Measurements from ENCODE around the gene FOXJ1. TPM values are rescaled to one million over a fixed set of nuclear protein-coding genes. Genes with fewer than 3 reads are reported as not detected.

Gene FOXJ1
- total RNA-seq, 4 donors from 2014 or later = 1.1 to 6.5 (median 5.7) TPM

DNA sequence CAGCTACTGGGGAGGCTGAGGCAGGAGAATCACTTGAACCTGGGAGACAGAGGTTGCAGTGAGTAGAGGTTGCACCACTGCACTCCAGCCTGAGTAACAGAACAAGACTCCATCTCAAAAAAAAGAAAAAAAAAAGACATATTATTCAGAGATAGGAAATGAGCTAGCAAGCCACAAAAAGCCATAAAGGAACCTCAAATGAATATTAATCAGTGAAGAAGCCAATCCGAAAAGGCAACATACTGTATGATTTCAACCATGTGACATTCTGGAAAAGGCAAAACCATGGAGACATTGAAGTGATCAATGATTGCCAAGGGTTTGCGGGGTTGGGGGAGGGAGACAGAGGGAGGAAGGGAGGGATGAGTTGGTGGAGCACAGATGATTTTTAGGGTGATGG lies 29.1 kb downstream of the FOXJ1 start:
- Histone ChIP-seq H3K27me3 (no peaks in the 10 kb centered on the region), H3K4me3 (replicated peaks in 1 of 3) (no peak overlapping the region), H3K9me3 (no peaks in the 10 kb centered on the region), H3K4me1 (no peaks in the 10 kb centered on the region), H3K27ac (no peak overlapping the region), H3K36me3 (no peaks in the 10 kb centered on the region)
- intact Hi-C loops (cut with DNase I) = no loop called here
- WGBS, 2 donors = 88 to 95% methylated on average over 2 of the region's 2 CpGs
- no peak for DNase-seq
- TF ChIP-seq, protein P1, sequence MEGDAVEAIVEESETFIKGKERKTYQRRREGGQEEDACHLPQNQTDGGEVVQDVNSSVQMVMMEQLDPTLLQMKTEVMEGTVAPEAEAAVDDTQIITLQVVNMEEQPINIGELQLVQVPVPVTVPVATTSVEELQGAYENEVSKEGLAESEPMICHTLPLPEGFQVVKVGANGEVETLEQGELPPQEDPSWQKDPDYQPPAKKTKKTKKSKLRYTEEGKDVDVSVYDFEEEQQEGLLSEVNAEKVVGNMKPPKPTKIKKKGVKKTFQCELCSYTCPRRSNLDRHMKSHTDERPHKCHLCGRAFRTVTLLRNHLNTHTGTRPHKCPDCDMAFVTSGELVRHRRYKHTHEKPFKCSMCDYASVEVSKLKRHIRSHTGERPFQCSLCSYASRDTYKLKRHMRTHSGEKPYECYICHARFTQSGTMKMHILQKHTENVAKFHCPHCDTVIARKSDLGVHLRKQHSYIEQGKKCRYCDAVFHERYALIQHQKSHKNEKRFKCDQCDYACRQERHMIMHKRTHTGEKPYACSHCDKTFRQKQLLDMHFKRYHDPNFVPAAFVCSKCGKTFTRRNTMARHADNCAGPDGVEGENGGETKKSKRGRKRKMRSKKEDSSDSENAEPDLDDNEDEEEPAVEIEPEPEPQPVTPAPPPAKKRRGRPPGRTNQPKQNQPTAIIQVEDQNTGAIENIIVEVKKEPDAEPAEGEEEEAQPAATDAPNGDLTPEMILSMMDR (IDR thresholded peaks at IDR 0.05) = no peak
- no peak for TF ChIP-seq POLR2A (IDR thresholded peaks at IDR 0.05)

DNA sequence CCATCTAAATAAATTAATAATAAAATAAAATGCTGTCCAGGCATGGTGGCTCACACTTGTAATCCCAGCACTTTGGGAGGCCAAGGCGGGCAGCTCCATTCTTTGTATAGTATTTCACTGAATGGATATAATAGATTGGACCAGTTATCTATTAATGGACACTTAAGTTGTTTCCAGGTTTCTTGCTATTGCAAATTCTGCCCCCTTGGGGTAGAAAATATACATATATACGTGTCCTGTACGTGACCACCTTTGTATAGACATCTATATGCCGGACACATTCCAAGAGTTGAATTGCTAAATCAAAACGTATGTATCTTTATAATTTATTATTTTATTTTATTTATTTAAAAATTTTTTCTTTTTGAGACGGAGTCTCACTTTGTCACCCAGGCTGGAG lies 33.5 kb downstream of the FOXJ1 start:
- Histone ChIP-seq H3K27ac (no peak overlapping the region), H3K36me3 (no peaks in the 10 kb centered on the region), H3K4me1 (peaks cover 10 to 11% of the 10 kb centered on the region in 2 donors), H3K4me3 (replicated peaks in 1 of 3) (no peak overlapping the region), H3K27me3 (no peaks in the 10 kb centered on the region), H3K9me3 (no peaks in the 10 kb centered on the region)
- WGBS, 2 donors = 89% methylated on average over 6 of the region's 6 CpGs
- TF ChIP-seq POLR2A (IDR thresholded peaks at IDR 0.05) = no peak
- TF ChIP-seq, protein P1 (IDR thresholded peaks at IDR 0.05) = no peak
- intact Hi-C loops (cut with DNase I) = no loop called here
- no peak for DNase-seq

DNA sequence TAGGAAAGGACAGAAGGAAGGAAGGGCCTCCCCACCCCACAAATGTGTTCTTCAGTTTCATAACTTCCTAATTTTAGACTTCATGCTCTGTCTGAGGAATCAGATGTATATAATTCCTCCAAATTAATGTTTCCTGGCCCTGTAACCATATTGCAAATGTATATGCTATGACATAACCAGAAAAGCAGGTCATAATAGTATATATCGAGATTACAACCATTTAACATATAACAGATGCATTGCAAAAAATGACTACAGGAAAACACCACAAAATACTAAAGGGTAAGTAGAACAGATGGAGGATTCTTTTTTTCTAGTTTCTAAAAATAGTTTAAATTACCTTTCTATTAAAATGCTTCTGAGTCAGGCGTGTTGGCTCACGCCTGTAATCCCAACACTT lies 34.3 kb downstream of the FOXJ1 start:
- no peak for TF ChIP-seq POLR2A (IDR thresholded peaks at IDR 0.05)
- TF ChIP-seq, protein P1 (IDR thresholded peaks at IDR 0.05) = no peak
- no peak overlapping the region for H3K27ac ChIP-seq
- intact Hi-C loops (cut with DNase I) = no loop called here
- no peak overlapping the region for H3K4me3 ChIP-seq (replicated peaks in 1 of 3)
- peaks cover 10 to 13% of the 10 kb centered on the region in 2 donors for H3K4me1 ChIP-seq
- no peaks in the 10 kb centered on the region for H3K27me3 ChIP-seq
- no peak for DNase-seq
- 87 to 91% methylated on average over 3 of the region's 3 CpGs for WGBS, 2 donors
- H3K9me3 ChIP-seq = no peaks in the 10 kb centered on the region
- no peaks in the 10 kb centered on the region for H3K36me3 ChIP-seq

DNA sequence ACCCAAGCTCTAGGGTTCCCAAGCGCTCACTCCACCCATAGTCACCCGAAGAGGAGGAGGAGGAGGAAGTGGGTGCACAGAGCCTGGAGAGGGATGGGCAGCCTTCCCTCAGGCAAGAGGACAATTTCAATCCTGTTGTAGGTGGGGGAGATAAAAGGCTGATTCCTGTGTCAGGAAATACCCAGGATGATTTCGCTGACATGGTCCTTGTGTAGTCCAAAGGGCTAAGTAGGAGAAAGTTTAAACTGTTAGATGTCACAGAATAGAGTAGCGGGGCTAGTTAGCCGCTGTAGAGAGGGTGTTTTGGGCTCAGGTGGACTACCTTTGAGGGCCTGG lies 36.2 kb downstream of the FOXJ1 start:
- no peak overlapping the region for H3K27ac ChIP-seq
- no peak for DNase-seq
- H3K27me3 ChIP-seq = no peaks in the 10 kb centered on the region
- no peaks in the 10 kb centered on the region for H3K9me3 ChIP-seq
- H3K4me1 ChIP-seq = peaks cover 10 to 13% of the 10 kb centered on the region in 2 donors
- TF ChIP-seq, protein P1 (IDR thresholded peaks at IDR 0.05) = no peak
- no peak for TF ChIP-seq POLR2A (IDR thresholded peaks at IDR 0.05)
- H3K4me3 ChIP-seq (replicated peaks in 1 of 3) = no peak overlapping the region
- intact Hi-C loops (cut with DNase I) = no loop called here
- peaks cover 15 to 17% of the 10 kb centered on the region in 2 donors for H3K36me3 ChIP-seq
- 70 to 75% methylated on average over 5 of the region's 5 CpGs for WGBS, 2 donors

DNA sequence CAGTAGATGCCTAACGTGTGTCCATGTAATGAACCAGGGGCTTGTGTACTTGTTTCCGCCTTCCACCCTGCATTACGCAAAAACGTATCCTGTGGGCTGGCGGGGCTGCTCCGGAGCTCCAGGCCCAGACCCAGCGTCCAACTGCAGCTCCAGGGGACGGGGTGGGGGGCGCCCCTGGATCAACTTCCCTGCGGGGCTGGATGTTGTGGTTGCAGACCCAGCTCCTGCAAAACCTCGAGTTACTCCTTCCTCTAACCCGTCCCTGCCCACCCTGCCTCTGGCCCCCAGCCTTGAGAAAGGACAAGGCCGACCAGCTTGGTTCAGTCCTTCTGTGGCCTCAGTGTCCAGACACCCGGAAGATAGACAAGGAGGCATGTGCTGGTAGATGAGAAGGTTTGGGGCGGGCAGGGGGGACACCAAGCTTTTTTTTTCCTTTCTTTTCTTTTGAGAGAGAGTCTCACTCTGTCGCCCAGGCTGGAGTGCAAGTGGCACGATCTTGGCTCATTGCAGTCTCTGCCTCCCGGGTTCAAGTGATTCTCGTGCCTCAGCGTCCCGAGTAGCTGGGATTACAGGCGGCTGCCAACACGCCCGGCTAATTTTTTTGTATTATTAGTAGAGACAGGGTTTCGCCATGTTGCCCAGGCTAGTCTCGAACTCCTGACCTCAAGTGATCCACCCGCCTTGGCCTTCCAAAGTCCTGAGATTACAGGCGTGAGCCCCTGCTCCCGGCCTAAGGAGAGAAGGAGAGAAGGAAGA lies 36.7 kb downstream of the FOXJ1 start:
- 90 to 93% methylated on average over 20 to 26 of the region's 29 CpGs for WGBS, 2 donors
- intact Hi-C loops (cut with DNase I) = no loop called here
- Histone ChIP-seq H3K4me1 (peaks cover 10 to 13% of the 10 kb centered on the region in 2 donors), H3K27ac (peak overlapping the region; percentile 14 to 66 (median 62)), H3K27me3 (no peaks in the 10 kb centered on the region), H3K4me3 (replicated peaks in 1 of 3) (peak overlapping the region; percentile 51 to 75 (median 66)), H3K36me3 (peaks cover 20% of the 10 kb centered on the region in 2 donors), H3K9me3 (no peaks in the 10 kb centered on the region)
- no peak for TF ChIP-seq POLR2A (IDR thresholded peaks at IDR 0.05)
- TF ChIP-seq, protein P1 (IDR thresholded peaks at IDR 0.05) = no peak
- DNase-seq = no peak

All from thyroid gland (tissue), 4 donors.